Renal pelvis (tissue), 4 donors: ENCODE data around the gene MOSMO. TPM values are rescaled to one million over a fixed set of nuclear protein-coding genes. Genes with fewer than 3 reads are reported as not detected.
"Not testable (repeated sequence)": the region's sequence is repeated elsewhere in the genome, so short reads cannot be mapped to it uniquely, and the experiment has no call there.

Experiments used
- DNase-seq: peaks from one replicate; pipeline ENCODE4 v3.0.0-alpha.2; 2013
- polyA plus RNA-seq, 3 donors: library from polyadenylated mRNA; unstranded; fragments of 120-200 nt; gene quantifications; one replicate each; pipeline ENCODE4 v1.2.1, GENCODE V29; 2013; ENCODE audit not compliant: insufficient read length in 3 of 3

Gene MOSMO
- polyA plus RNA-seq, 3 donors = 15.4 to 22.9 (median 22.8) TPM

DNA sequence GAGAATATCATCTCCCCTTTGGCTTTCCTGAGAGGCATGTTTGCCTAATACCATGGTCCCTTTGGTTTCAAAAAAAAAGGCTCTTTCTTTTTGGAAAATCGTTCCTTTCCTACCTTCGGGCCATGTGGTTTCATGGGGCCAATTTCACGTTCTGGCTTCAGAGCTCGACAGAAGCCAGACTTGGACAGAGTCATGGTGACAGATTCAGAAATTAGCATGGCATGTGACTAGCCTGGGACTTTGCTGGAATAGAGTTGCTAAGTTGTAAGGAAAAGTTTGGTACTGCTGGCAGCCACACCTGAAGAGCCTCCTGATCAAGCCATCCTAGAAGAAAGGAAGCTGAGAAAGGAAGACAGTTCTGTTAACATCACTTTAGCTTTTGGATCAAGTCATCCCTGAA lies 82.0 kb downstream of the MOSMO start:
- DNase-seq = no peak

GRCh38 chr16:22091721-22092120 lies 83.8 kb downstream of the MOSMO start:
- DNase-seq = no peak

DNA sequence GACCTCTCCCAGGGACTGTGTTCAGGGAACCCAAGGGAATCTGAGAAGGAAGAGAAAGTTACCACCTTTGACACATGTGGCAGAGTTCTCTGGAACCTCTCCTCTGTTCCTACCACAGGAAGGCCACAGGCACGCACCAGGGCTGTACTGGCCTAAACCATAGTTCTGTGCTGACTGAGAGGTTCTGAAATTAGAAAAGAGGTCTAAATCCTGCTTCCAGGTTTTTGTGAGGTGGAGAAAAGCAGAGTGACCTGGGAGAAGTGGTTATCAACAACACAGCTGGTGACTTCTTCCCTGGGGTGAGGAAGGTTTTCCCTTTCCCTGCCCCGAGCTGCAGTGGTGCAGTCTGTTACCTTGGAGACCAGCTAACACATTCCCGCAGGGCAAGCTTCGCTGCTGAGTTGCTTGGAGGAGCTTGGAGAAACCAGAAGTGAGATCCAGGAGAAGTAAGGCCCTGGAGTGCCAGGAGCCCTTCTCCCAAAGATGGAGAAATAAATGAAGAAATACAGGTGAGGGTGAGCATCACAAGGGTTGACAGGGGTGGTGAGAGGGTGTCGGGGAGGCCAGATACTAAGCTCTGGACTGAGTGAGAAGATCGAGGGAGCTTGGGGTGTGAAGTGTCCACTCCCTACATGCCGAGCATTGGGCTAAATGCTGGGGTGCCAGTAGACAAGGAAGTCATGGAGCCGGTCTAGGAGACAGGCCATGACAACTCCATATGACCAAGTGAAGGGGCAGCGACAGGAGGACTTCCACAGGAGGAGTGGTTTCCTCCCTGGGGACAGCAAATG lies 84.4 kb downstream of the MOSMO start, which contains the start of gene VWA3A:
Gene VWA3A, plus strand, starts transcription at position 399 of the 791 bp plus-strand sequence. Its CDS starts 97 bp downstream, at position 496.
- DNase-seq = peak; percentile 61

DNA sequence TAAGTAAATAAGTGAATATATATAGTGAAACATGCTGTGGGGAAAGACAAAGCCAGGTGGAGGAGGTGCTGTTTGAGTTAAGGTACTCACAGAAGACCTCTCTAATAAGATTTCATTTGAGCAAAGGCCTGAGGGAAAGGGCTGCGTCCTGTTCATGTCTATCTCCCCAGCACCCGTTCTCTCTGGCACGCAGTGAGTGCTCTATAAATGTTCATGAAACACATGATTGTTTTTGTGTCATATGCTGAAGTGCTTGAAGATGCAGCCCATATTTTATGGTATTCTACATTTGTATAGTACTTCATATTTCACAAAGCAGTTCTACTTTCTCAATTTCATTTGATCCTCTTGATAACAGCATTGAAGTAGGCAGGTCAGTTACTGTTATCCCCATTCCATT lies 85.4 kb downstream of the MOSMO start:
- DNase-seq = no peak

GRCh38 chr16:22093996-22094395 lies 86.1 kb downstream of the MOSMO start:
- no peak for DNase-seq

- peak; percentile 41 for DNase-seq
Observed at GRCh38 chr16:22098405-22099255, 90.7 kb downstream of the MOSMO start.

DNA sequence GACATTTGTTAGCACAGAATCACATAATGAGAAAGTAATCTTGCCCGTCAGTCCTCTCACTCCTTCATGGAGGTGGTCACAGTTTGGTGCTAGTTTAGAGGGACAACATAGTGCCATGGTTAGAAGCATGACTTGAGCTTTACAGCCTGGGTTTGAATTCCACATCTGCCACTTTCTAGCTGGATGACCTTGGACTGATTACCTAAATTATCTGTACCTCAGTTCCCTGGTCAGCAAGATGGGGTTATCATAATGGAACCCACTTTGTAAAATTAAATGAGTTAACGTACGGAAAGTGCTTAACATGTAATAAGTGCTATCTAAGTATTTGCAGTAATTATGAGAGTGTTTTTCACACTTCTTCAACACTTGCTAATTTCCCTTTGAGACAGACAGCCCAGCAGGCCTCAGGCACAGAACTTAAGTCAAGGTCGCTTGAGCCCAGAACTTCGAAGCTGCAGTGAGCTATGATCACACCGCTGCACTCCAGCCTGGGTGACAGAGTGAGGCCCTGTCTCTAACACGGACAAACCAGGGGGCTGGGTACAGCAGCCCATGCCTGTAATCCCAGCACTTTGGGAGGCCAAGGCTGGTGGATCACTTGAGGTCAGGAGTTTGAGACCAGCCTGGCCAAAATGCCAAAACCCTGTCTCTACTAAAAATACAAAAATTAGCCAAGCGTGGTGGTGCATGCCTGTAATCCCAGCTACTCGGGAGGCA lies 91.5 kb downstream of the MOSMO start:
- no peak for DNase-seq

GRCh38 chr16:22103441-22103840 lies 95.5 kb downstream of the MOSMO start:
- DNase-seq = no peak

DNA sequence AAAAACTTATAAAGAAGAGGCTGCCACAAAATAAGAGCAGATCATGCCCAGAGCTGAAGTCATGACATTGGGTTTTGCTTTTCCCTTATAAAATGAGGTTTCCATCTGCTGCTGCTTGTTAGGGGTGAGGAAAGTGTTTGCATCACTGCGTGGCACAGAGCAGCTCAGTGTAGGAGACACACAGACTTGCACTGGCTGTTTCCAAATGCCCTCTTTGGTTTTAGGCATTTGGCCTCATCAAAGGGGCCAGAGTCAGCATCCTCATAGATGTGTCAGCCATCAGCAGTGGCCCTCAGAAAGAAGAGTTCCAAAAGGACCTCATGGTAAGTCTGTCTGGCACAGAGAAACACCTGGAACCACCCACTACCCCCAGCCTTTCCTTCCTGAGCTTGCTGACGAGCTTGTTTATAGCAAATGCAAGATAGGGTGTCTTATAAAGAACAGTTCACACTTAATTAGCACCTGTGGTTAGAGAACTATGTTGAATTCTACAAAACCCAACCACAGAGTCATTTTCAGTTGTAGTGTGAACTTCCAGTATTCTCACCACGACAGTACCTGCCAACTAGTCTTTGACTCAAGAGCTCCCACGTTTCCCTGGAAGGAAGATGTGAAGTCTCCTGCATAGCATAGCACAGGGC lies 101.5 kb downstream of the MOSMO start:
- no peak for DNase-seq

DNA sequence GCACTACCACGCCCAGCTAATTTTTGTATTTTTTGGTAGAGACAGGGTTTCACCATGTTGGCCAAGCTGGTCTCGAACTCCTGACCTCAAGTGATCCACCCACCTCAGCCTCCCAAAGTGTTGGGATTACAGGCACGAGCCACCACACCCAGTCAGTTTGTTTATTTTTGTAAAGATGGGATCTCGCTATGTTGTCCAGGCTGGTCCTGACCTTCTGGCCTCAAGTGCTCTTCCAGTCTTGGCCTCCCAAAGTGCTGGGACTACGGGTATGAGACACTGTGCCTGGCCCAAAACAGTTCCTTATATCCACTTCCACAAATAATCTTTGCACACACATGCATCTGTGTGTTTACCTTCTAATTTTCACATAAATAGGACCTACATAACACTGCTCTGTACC lies 103.7 kb downstream of the MOSMO start:
- not testable (repeated sequence) for DNase-seq

DNA sequence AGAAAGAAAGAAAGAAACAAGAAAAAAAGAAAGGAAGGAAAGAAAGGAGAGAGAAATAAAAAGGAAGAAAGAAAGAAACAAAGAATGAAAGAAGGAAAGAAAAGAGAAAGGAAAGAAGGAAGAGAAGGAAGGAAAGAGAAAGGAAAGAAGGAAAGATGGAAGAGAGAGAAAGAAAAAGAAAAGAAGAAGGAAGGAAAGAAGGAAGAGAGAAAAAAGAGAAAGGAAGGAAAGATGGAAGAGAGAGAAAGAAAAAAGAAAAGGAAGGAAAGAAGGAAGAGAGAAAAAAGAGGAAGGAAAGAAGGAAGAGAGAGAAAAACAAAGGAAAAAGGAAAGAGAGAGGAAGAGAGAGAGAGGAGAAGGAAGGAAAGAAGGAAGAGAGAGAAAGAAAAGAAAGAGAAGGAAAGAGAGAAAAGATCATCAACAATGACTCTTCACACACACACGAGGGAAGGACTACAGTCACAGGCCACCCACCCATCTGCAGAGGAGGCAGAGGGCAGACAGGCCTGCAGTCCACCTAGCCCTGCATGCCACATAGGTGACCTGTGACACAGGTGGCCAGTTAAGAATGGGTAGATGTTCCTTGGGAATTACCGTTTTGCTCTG lies 108.3 kb downstream of the MOSMO start:
- DNase-seq = no peak

GRCh38 chr16:22117609-22118008 lies 109.7 kb downstream of the MOSMO start:
- no peak for DNase-seq

- no peak for DNase-seq
Observed at GRCh38 chr16:22120440-22120839, 112.5 kb downstream of the MOSMO start.

DNA sequence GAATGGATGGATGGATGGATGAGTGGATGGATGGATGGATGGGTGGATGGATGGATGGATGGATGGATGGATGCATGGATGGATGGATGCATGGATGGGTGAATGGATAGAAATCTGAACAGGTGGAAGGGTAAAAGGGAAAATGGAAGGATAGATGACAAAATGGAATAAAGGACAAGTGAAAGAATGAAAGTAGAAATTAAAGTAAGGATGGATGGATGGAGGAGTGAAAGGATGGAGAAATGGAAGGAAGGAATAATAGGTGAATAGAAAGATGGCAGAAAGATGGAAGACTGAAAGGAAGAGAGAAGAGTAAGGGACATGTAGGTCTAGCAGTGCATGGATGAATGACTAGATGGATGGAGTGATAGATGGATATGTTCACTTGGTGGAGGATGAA lies 114.3 kb downstream of the MOSMO start:
- no peak for DNase-seq

- no peak for DNase-seq
Observed at GRCh38 chr16:22123146-22123545, 115.2 kb downstream of the MOSMO start.

DNA sequence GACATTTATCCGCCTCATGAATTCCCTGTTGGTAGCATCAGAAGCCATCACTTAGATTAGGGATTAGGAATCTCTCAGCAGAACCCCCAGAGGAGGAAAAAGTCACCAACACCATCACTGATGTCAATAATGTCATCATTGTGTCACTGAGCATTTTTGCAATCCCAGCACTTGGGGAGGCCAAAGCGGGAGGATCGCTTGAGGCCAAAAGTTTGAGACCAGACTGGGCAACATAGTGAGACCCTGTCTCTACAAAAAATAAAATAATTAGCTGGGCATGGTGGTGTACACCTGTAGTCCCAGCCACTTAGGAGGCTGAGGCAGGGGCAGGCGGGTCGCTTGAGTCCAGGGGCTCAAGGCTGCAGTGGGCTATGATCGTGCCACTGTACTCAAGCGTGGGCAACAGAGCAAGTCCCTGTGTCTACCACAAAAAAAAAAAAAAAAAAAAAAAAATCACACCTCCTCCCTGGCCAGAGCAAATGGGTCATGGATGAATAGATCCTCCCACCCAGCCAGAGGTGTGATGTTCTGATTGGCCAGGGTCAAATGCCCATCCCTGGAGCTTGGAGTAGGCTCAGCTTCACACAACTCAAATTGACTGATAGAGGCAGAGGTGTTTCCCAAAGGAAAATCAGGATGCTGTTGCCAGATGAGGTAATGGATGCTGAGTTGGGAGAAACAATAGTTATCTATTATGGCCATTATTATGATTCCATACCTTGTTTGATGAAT lies 116.0 kb downstream of the MOSMO start:
- DNase-seq = no peak

DNA sequence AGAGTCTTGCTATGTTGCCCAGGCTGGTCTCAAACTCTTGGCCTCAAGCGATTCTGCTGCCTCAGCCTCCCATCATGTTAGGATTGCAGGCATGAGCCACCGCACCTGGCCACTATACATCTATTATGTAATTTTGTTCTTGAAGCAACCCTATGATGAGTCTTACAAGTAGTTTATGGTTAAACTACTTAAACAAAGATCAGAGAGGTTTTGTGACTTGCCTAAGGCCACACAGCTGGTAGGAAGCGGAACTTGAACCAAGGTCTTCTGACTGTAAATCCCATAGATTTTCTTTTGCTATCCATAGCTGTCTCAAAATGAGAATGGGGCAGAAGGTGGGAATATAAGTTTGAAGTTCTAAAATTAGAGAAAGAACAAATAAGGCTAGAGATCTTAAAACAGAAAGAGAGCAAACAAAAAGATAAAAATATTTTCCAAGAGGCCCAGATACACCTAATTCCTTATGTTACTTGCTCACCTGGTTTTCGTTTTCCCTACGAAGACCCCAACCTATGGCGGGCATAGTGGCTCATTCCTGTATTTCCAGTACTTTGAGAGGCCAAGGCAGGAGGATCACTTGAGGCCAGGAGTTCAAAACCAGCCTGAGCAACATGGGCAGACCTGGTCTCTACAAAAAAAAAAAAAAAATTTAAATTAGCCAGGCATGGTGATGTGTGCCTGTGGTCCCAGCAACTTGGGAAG lies 116.8 kb downstream of the MOSMO start:
- DNase-seq = no peak

DNA sequence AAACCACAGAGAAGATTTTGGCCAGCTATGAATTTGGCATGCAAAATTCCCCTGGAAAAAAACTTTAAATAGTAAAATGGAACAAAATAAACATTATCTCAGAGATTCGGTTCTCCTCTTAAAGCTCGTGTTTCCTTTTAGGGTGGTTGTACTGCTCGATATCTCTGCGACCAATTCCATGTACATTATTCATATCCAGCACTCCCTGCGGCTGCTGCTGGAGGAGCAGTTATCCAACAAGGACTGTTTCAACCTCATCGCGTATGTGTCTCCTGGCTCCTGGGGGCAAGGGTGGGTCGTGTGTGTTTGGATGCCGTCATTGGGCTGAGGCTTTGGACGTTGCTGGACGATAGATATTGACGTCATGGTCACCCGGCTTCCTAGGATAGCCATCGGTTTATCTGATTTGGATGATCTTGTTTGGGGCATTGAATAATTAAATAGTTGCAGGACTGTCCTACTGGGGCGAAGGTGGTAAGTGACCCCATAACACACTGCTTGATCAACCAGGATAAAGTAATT lies 118.2 kb downstream of the MOSMO start:
- no peak for DNase-seq

GRCh38 chr16:22128537-22128936 lies 120.6 kb downstream of the MOSMO start:
- DNase-seq = not testable (repeated sequence)

DNA sequence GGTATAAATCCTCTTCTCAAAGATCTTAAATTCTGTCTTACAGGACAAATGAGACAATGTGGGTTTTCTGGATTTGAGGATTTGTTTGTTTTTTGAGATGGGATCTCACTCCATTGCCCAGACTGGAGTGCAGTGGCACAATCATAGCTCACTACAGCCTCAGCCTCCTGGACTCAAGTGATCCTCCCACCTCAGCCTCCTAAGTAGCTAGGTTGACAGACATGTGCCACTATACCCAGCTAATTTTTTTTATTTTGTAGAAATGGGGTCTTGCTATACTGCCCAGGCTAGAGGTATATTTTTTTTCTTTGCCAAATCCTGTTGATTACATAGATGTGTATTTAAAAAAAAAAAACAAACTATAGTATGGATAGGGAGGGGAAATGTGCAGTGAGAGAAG lies 122.6 kb downstream of the MOSMO start:
- DNase-seq = no peak
